Fibroblast of peridontal ligament (primary cell): Measurements from ENCODE around the gene NRN1.
"Not testable (repeated sequence)": the region's sequence is repeated elsewhere in the genome, so short reads cannot be mapped to it uniquely, and the experiment has no call there.

Experiments used
- DNase-seq: peaks from one replicate; pipeline ENCODE4 v3.0.0-alpha.2; 2010; ENCODE audit errors: extremely low read depth

Gene NRN1

GRCh38 chr6:5981126-5982026 lies 25.3 kb downstream of the NRN1 start:
- DNase-seq: no peak

DNA sequence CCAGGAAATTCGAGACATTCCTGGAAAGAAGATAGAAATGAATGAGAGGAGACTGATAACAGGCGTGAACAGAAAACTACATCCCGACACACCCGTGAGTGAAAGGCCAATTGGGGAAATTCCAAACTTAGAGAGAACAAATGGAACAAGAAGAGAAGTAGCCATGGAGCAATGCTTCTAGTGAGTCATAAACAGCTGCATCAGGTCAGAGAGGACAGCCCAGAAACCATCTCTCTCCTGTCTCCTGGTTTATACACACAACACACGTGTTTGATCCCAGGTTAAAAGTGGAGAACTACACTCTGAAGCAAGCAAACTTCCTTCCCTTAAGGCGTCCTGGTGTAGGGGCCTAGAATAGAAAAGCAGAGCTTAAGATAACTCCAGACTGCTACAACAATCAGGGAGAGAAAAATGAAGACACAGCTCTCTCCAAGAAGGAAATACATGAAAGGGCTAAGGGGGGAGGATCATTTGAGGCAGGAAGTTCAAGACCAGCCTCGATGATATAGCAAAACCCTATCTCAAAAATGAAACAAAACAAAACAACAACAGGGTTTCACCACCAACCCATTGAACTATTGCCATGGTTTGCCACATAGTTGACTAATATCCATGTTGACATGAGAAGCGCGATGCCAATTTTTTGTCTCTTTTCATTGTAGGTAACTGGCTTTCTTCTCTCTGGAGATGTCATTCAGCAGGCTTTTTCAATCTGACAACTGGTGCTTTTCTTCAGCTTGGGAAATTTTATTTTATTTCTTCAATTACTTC lies 26.9 kb downstream of the NRN1 start:
- DNase-seq: no peak

GRCh38 chr6:5976811-5977210 lies 29.9 kb downstream of the NRN1 start:
- no peak for DNase-seq

DNA sequence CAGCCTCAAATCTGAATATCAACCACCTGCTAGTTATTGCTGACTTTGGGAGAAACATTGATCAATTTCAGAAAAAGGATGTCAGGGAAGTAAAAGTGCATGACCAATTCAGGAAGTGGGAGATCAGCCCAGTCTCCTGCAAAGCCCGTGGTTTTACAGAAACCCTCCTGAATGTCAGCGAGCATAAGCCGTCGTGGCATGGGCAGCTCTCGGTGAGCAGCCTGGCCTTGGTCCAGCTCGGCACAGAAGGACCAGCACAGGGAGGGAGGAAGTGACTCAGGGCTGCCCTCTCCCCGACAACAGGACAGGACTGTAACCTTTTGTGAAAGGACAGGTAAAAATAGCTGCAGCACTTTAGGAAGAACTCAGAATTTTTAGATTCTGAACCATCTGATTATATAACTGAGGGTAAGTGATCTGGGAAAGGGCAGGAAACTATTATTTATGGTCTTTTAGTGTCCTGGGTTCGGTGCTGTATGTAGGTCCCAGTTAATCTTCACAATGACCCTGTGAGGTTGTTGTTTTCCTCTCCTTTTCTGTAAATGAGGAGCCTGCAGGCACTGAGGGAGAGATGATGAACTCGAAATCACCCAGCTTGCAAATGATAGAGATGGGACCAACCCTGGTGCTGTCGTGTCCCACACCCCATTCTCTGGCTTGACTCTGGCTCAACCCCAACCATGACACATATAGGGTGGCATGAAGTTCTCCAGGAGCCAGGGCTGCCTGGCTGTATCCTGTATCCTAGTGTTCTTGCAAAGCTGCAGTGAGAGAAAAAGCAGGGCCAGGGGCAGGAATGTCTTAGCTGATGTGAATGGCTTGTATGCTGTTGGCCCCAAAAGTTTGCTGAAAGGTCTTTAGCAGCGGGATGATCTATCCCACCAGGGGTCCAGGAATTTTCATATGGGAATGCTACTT lies 37.6 kb downstream of the NRN1 start:
- DNase-seq: no peak

DNA sequence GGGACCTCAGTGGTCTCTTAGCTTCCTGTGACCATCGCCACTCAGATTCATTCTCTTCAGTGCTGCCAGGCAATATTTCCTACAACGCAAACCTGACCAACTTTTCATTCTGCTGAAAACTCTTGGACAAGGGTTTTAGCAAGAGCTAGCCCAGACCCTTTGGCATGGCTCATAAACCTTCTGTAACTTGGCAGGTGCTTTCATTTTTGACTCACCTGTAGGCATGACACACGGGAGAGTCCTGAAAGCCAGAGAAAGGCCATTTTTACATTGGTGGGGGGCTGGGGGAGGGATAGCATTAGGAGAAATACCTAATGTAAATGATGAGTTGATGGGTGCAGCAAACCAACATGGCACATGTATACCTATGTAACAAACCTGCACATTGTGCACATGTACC lies 38.7 kb downstream of the NRN1 start:
- not testable (repeated sequence) for DNase-seq

- no peak for DNase-seq
Measured at GRCh38 chr6:5967594-5967993, 39.1 kb downstream of the NRN1 start.

GRCh38 chr6:5962794-5963193 lies 43.9 kb downstream of the NRN1 start:
- DNase-seq: no peak

GRCh38 chr6:5961836-5962235 lies 44.9 kb downstream of the NRN1 start:
- DNase-seq: no peak

- no peak for DNase-seq
Measured at GRCh38 chr6:5960456-5960855, 46.3 kb downstream of the NRN1 start.

DNA sequence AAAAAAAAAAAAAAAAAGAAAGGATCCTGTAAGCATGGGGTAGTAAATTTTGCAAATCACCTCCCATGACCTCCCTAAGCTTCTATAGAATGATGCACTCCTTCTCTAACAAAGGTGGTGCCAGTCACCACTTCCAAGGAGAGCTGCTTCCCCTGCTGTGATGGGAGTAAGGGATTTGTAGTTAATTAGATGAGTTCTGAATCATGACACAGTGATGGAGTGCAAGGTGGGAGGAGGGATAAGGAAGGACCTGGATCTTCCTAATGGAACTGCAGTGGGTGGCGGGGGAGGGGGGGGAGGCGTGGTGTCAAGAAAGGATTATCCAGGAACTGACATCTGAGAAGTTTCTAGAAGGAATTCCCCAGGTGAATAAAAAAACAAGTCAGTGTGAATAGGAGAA lies 47.8 kb downstream of the NRN1 start:
- no peak for DNase-seq

GRCh38 chr6:5956939-5957338 lies 49.8 kb downstream of the NRN1 start:
- DNase-seq: no peak

DNA sequence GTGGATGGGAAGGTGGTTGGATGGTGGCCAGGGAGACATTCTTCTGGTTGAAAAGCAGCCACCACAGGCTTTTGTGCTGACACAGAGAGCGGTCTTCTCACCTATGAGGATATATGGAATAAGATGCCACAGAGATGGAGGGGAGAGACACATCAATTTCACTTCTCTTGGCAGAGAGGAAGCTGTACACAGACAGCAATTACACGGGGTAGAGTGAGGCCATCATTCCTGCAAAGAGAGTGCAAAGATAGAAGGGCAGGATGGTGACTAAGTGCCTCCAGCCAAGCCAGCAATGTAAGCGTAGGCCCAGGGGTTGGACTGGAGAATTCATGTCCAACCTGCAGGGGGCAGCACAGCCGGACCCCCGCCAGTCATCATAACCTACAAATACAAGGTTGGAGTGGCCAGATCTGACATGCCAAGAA lies 56.4 kb downstream of the NRN1 start:
- no peak for DNase-seq
